ENCODE measurements around the gene DBNDD2. TPM values are rescaled to one million over a fixed set of nuclear protein-coding genes. Genes with fewer than 3 reads are reported as not detected.

The DBNDD2 gene
- total RNA-seq, 4 donors from 2014 or later, result 74.5 to 122 (median 84.9) TPM

- TF ChIP-seq CTCF (IDR thresholded peaks at IDR 0.05) (no peak), POLR2AphosphoS5 (IDR thresholded peaks at IDR 0.05) (no peak), EP300 (IDR thresholded peaks at IDR 0.05; ENCODE audit: low read depth) (no peak), POLR2A (IDR thresholded peaks at IDR 0.05) (no peak)
- H3K36me3 ChIP-seq, result no peaks in the 10 kb centered on the region
- in situ Hi-C loops (cut with MboI; ENCODE audit: low pct_ligation_motif_present in 1 of 4, low pct_unique_long_range_greater_than_20kb in 1 of 4, low sequenced_read_pairs in 3 of 4) (no loop called here), intact Hi-C loops (cut with DNase I; ENCODE audit: low total_unique reads) (no loop called here)
- no peak for DNase-seq
- H3K27ac ChIP-seq, result no peak overlapping the region
- H3K4me3 ChIP-seq, result no peak overlapping the region
- H3K9me3 ChIP-seq, result no peaks in the 10 kb centered on the region
- no peaks in the 10 kb centered on the region for H3K27me3 ChIP-seq
- 88 to 95% methylated on average over 2 of the region's 2 CpGs for WGBS, 2 donors (ENCODE audit: low coverage in 1 of 2)
- no peaks in the 10 kb centered on the region for H3K4me1 ChIP-seq
Measured at GRCh38 chr20:45390931-45391330, 17.2 kb upstream of the DBNDD2 start.

- no peaks in the 10 kb centered on the region for H3K9me3 ChIP-seq
- in situ Hi-C loops (cut with MboI; ENCODE audit: low pct_ligation_motif_present in 1 of 4, low pct_unique_long_range_greater_than_20kb in 1 of 4, low sequenced_read_pairs in 3 of 4) (no loop called here), intact Hi-C loops (cut with DNase I; ENCODE audit: low total_unique reads) (no loop called here)
- WGBS, 2 donors (ENCODE audit: low coverage in 1 of 2), result 83% methylated on average over 2 of the region's 2 CpGs; no CpG with 5 or more reads in 1 of the 2 donors
- no peaks in the 10 kb centered on the region for H3K4me1 ChIP-seq
- DNase-seq, result no peak
- H3K36me3 ChIP-seq, result no peaks in the 10 kb centered on the region
- H3K4me3 ChIP-seq, result no peak overlapping the region
- H3K27ac ChIP-seq, result no peak overlapping the region
- H3K27me3 ChIP-seq, result no peaks in the 10 kb centered on the region
- TF ChIP-seq CTCF (IDR thresholded peaks at IDR 0.05) (no peak), POLR2A (IDR thresholded peaks at IDR 0.05) (no peak), EP300 (IDR thresholded peaks at IDR 0.05; ENCODE audit: low read depth) (no peak)
Measured at GRCh38 chr20:45391559-45391958, 16.5 kb upstream of the DBNDD2 start.

- Histone ChIP-seq H3K9me3 (no peaks in the 10 kb centered on the region), H3K36me3 (no peaks in the 10 kb centered on the region), H3K27ac (no peak overlapping the region), H3K4me1 (no peaks in the 10 kb centered on the region), H3K4me3 (no peak overlapping the region), H3K27me3 (no peaks in the 10 kb centered on the region)
- in situ Hi-C loops (cut with MboI; ENCODE audit: low pct_ligation_motif_present in 1 of 4, low pct_unique_long_range_greater_than_20kb in 1 of 4, low sequenced_read_pairs in 3 of 4), result no loop called here
- intact Hi-C loops (cut with DNase I; ENCODE audit: low total_unique reads), result no loop called here
- TF ChIP-seq POLR2AphosphoS5 (IDR thresholded peaks at IDR 0.05) (no peak), EP300 (IDR thresholded peaks at IDR 0.05; ENCODE audit: low read depth) (no peak), CTCF (IDR thresholded peaks at IDR 0.05) (no peak), POLR2A (IDR thresholded peaks at IDR 0.05) (no peak)
- no peak for DNase-seq
- 89 to 93% methylated on average over 3 of the region's 3 CpGs for WGBS, 2 donors (ENCODE audit: low coverage in 1 of 2)
Measured at GRCh38 chr20:45392733-45393132, 15.4 kb upstream of the DBNDD2 start.

- Histone ChIP-seq H3K4me3 (no peak overlapping the region), H3K4me1 (no peaks in the 10 kb centered on the region), H3K36me3 (no peaks in the 10 kb centered on the region), H3K27me3 (no peaks in the 10 kb centered on the region), H3K27ac (no peak overlapping the region), H3K9me3 (no peaks in the 10 kb centered on the region)
- intact Hi-C loops (cut with DNase I; ENCODE audit: low total_unique reads) (no loop called here), in situ Hi-C loops (cut with MboI; ENCODE audit: low pct_ligation_motif_present in 1 of 4, low pct_unique_long_range_greater_than_20kb in 1 of 4, low sequenced_read_pairs in 3 of 4) (no loop called here)
- WGBS, 2 donors (ENCODE audit: low coverage in 1 of 2), result 88 to 100% methylated on average over 2 to 21 of the region's 21 CpGs
- no peak for TF ChIP-seq POLR2AphosphoS5 (IDR thresholded peaks at IDR 0.05)
- TF ChIP-seq POLR2A (IDR thresholded peaks at IDR 0.05), result no peak
- no peak for TF ChIP-seq CTCF (IDR thresholded peaks at IDR 0.05)
- TF ChIP-seq EP300 (IDR thresholded peaks at IDR 0.05; ENCODE audit: low read depth), result no peak
- DNase-seq, result no peak
Measured at GRCh38 chr20:45394221-45395113, 13.6 kb upstream of the DBNDD2 start.
